Neutrophil (primary cell): ENCODE measurements around the gene POLR3C.

Experiments
- H3K27ac ChIP-seq: fragments of 200-600 bp; sonication (generic); 2 replicates; pipeline ENCODE4 v1.5.1; 2016; ENCODE audit warnings: mild to moderate bottlenecking, moderate library complexity
- H3K27me3 ChIP-seq: fragments of 200-600 bp; sonication (generic); 2 replicates; pipeline ENCODE4 v1.6.0; 2016; ENCODE audit warnings: mild to moderate bottlenecking
- H3K36me3 ChIP-seq: fragments of 200-600 bp; sonication (generic); 2 replicates; pipeline ENCODE4 v1.5.1; 2017
- H3K4me1 ChIP-seq, 2 experiments: fragments of 200-600 bp in 1 of 2; sonication (generic) in 1 of 2; 1 replicate in 1 of 2; 2 replicates in 1 of 2; pipeline versions ENCODE4 v1.5.1 to v1.6.1; 2013 to 2016; ENCODE audit warnings: low read depth in 1 of 2, low read length in 1 of 2, mild to moderate bottlenecking in 1 of 2, moderate library complexity in 1 of 2; ENCODE audit not compliant: control insufficient read depth in 1 of 2, insufficient read depth in 1 of 2
- H3K4me3 ChIP-seq, 2 experiments: fragments of 200-600 bp in 1 of 2; sonication (generic) in 1 of 2; 1 replicate in 1 of 2; 2 replicates in 1 of 2; pipeline ENCODE4 v1.5.1; 2013 to 2016; ENCODE audit warnings: low read depth in 1 of 2, low read length in 1 of 2, mild to moderate bottlenecking in 1 of 2, moderate library complexity in 1 of 2
- H3K9me3 ChIP-seq: fragments of 200-600 bp; sonication (generic); 2 replicates; pipeline ENCODE4 v1.5.1; 2016
- CTCF ChIP-seq: fragments of 200-600 bp; sonication (generic); IDR thresholded peaks from 2 replicates; pipeline ENCODE4 v1.5.1; 2016; ENCODE audit warnings: antibody characterized with exemption

The POLR3C gene

DNA sequence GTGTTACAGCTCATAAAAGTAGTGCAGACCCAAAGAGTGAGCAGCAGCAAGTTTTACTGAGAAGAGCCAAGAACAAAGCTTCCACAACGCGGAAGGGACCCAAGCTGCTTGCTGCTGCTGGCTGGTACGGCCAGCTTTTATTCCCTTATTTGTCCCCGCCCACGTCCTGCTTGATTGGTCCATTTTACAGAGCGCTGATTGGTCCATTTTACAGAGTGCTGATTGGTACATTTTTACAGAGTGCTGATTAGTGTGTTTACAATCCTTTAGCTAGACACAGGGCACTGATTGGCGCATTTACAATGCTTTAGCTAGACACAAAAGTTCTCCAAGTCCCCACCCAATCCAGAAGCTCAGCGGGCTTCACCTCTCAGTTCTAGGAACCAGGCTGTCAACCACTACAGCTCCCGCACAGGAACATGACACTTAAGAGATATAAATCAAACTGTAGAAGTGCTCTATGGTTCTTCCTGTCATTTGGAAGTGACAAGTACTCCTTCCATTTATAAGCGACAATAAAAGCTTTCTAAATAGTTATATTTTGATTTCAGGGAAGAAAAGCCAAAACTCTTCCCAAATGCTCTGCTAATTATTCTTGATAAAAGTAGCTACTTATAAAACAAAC lies 28.6 kb upstream of the POLR3C start:
- Histone ChIP-seq H3K36me3 (no peaks in the 10 kb centered on the region), H3K27me3 (no peaks in the 10 kb centered on the region), H3K27ac (no peak overlapping the region), H3K9me3 (peaks cover 4% of the 10 kb centered on the region), H3K4me1 (no peaks in the 10 kb centered on the region), H3K4me3 (no peak overlapping the region)
- TF ChIP-seq CTCF, result no peak

DNA sequence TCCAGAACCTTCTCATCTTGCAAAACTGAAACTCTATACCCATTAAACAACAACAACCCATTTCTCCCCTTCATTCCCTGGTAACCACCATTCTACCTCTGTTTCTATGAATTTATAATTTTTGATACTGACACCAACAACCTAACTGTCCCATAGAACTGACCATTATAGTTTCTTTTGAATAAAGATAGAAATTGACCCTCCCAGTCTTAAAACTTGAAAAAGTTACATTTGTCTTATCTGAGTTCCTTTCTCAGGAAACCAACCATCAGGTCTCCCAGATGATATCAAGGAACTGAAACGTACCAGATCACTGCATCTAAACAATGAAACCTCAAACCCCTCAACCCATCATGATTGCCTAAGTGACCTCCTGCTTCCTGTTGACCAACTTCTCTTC lies 27.2 kb upstream of the POLR3C start:
- no peaks in the 10 kb centered on the region for H3K27me3 ChIP-seq
- no peak overlapping the region for H3K4me3 ChIP-seq
- H3K36me3 ChIP-seq, result no peaks in the 10 kb centered on the region
- TF ChIP-seq CTCF, result no peak
- no peak overlapping the region for H3K27ac ChIP-seq
- peaks cover 0 to 3% of the 10 kb centered on the region in 2 experiments for H3K4me1 ChIP-seq
- peaks cover 4% of the 10 kb centered on the region for H3K9me3 ChIP-seq

DNA sequence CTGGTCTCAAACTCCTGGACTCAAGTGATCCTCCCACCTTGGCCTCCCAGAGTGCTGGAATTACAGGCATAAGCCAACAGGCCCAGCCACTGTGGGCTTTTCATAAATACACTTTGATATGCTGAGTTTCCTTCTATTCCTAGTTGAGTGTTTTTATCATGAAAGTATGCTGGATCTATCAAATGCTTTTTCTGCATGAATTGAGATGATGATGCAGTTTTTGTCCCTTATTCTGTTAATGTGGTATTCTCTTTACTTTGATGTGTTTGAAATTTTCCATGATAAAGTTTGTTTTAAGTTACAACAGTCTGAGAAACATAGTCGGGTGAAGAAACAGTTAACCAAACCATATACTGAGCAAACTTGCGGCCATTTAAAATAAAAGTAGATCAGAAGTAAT lies 24.2 kb upstream of the POLR3C start:
- Histone ChIP-seq H3K36me3 (no peaks in the 10 kb centered on the region), H3K4me3 (no peak overlapping the region), H3K9me3 (peaks cover 4% of the 10 kb centered on the region), H3K27ac (no peak overlapping the region), H3K4me1 (peaks cover 0 to 3% of the 10 kb centered on the region in 2 experiments), H3K27me3 (no peaks in the 10 kb centered on the region)
- TF ChIP-seq CTCF, result no peak

DNA sequence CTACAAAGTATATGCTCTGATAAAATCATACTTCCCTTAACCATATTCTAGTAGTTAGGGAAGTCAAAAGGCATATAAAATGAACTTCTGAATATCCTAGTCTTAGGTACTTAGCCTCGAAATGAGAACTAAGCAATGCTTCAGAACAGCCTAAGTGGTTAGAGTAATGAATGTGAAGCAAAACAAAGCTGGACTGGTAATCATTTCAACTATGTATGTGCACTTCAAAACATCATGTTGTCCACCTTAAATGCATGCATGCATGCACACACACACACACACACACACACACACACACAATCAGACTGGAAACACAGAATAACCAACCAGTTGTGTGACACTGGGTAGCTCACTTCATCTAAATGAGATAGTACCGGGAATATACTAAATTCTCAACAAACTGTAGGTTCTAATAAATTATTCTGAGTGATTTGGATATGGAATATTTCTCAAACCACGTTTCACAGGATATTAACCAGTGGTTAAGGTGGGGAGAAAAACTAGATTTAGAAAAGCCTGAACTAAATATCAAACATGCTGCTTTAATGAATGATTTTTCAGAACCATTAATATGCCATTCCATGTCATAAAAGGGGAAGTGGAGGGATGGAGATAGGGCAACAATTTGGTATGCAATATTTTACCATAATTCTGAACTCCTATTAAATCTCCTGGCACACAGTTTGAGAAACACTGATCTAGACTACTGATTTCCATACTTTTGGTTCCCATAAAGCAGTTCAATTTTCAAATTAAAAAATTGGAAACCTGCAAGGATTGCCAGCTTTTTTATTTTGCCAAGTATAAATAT lies 19.6 kb upstream of the POLR3C start:
- Histone ChIP-seq H3K27me3 (no peaks in the 10 kb centered on the region), H3K36me3 (no peaks in the 10 kb centered on the region), H3K9me3 (no peaks in the 10 kb centered on the region), H3K27ac (no peak overlapping the region), H3K4me1 (peaks cover 0 to 3% of the 10 kb centered on the region in 2 experiments), H3K4me3 (no peak overlapping the region)
- no peak for TF ChIP-seq CTCF

DNA sequence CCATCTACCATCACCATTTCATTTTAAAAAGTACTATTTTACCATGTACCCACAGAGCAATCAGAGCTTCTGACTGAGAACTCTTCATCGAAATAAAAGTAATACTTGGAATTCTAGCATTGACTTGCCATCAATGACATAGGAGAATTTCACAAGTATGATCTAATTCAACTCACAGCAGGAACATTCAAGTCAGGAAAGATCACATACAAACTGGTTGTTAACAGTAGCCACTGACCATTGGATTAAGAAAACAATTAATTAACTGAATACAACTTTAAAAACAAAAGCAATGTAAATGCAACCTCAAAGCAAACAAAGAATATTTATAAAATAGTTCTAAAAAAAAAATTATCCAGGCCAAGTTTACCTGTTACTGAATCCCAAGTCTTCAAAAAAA lies 18.9 kb upstream of the POLR3C start:
- H3K27ac ChIP-seq, result no peak overlapping the region
- H3K9me3 ChIP-seq, result no peaks in the 10 kb centered on the region
- no peak for TF ChIP-seq CTCF
- no peak overlapping the region for H3K4me3 ChIP-seq
- no peaks in the 10 kb centered on the region for H3K27me3 ChIP-seq
- peaks cover 0 to 3% of the 10 kb centered on the region in 2 experiments for H3K4me1 ChIP-seq
- no peaks in the 10 kb centered on the region for H3K36me3 ChIP-seq
